ENCODE data around the gene CDH4.

DNA sequence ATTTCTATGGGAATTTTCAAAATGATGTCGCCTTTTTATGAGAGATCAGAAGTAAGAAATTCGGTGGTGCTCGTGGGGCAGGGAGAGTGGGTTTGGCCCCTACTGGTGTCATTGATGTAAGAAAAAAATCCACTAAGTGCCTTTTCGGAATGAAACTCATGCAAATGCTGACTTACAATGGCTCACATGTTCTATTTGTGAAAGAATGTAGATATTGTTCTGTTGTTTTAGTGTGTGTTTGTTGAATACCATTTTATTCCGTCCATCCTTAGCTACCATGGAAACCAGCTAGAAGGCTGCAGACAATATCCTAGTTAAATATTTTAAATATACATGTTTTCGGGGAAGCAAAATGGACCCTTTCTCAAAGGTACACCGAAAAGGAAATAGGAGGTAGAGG lies 508.7 kb downstream of the CDH4 start:
- TF ChIP-seq, protein P1, sequence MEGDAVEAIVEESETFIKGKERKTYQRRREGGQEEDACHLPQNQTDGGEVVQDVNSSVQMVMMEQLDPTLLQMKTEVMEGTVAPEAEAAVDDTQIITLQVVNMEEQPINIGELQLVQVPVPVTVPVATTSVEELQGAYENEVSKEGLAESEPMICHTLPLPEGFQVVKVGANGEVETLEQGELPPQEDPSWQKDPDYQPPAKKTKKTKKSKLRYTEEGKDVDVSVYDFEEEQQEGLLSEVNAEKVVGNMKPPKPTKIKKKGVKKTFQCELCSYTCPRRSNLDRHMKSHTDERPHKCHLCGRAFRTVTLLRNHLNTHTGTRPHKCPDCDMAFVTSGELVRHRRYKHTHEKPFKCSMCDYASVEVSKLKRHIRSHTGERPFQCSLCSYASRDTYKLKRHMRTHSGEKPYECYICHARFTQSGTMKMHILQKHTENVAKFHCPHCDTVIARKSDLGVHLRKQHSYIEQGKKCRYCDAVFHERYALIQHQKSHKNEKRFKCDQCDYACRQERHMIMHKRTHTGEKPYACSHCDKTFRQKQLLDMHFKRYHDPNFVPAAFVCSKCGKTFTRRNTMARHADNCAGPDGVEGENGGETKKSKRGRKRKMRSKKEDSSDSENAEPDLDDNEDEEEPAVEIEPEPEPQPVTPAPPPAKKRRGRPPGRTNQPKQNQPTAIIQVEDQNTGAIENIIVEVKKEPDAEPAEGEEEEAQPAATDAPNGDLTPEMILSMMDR (IDR thresholded peaks at IDR 0.05): no peak
- no peak for TF ChIP-seq POLR2A (IDR thresholded peaks at IDR 0.05)
